Type B pancreatic cell (in vitro differentiated cells): ENCODE data around the gene TTLL7. TPM values are rescaled to one million over a fixed set of nuclear protein-coding genes. Genes with fewer than 3 reads are reported as not detected.

ENCODE experiments used
- DNase-seq: peaks from one replicate; pipeline ENCODE4 v3.0.0; 2021; ENCODE audit warnings: mixed read lengths; ENCODE audit not compliant: unreplicated experiment; ENCODE audit errors: extremely low spot score
- H3K27ac Mint-ChIP-seq: 2 replicates; pipeline ENCODE4 v1.8.0; 2021; ENCODE audit warnings: mild to moderate bottlenecking, mixed read lengths
- H3K27me3 Mint-ChIP-seq: 2 replicates; pipeline ENCODE4 v1.8.0; 2021; ENCODE audit warnings: mixed read lengths
- H3K36me3 Mint-ChIP-seq: 2 replicates; pipeline ENCODE4 v1.8.0; 2021; ENCODE audit warnings: mixed read lengths
- H3K4me1 Mint-ChIP-seq: one replicate; pipeline ENCODE4 v1.8.0; 2021; ENCODE audit warnings: mixed read lengths; ENCODE audit not compliant: unreplicated experiment
- H3K4me3 Mint-ChIP-seq: 2 replicates; pipeline ENCODE4 v1.8.0; 2021; ENCODE audit warnings: mild to moderate bottlenecking, mixed read lengths
- H3K9me3 Mint-ChIP-seq: 2 replicates; pipeline ENCODE4 v1.8.0; 2021; ENCODE audit warnings: mixed read lengths
- total RNA-seq: library from RNA; stranded (reverse); gene quantifications from 2 replicates; pipeline ENCODE4 v1.2.1, GENCODE V29; 2021; ENCODE audit warnings: low replicate concordance
- TF ChIP-seq, protein P1 (sequence below): fragments of 200-600 bp; sonication (generic); conservative IDR thresholded peaks from 2 replicates; pipeline ENCODE4 v1.5.0; 2021; ENCODE audit warnings: antibody characterized with exemption, mild to moderate bottlenecking

TTLL7 gene
- total RNA-seq, 1 donor from 2014 or later = 21.1 TPM

DNA sequence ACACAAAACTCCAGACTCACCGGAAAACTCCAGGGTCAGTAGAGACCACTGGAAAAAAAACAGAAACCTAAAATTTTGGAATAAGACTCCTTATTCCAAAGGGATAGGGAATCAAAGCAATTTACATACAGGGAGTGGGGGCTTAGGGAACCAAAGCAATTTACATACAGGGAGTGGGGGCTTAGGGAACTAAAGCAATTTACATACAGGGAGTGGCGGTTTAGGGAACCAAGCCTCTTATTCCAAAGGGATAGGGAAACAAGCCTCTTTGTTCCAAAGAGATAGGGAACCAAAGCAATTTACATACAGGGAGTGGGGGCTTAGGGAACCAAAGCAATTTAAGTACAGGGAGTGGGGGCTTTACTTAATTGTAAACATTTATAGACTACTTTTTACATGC, 28.4 kb upstream of the TTLL7 start:
- H3K27ac Mint-ChIP-seq = no peak overlapping the region
- H3K36me3 Mint-ChIP-seq = no peaks in the 10 kb centered on the region
- TF ChIP-seq, protein P1, sequence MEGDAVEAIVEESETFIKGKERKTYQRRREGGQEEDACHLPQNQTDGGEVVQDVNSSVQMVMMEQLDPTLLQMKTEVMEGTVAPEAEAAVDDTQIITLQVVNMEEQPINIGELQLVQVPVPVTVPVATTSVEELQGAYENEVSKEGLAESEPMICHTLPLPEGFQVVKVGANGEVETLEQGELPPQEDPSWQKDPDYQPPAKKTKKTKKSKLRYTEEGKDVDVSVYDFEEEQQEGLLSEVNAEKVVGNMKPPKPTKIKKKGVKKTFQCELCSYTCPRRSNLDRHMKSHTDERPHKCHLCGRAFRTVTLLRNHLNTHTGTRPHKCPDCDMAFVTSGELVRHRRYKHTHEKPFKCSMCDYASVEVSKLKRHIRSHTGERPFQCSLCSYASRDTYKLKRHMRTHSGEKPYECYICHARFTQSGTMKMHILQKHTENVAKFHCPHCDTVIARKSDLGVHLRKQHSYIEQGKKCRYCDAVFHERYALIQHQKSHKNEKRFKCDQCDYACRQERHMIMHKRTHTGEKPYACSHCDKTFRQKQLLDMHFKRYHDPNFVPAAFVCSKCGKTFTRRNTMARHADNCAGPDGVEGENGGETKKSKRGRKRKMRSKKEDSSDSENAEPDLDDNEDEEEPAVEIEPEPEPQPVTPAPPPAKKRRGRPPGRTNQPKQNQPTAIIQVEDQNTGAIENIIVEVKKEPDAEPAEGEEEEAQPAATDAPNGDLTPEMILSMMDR = no peak
- peaks cover 5% of the 10 kb centered on the region for H3K9me3 Mint-ChIP-seq
- H3K27me3 Mint-ChIP-seq = no peaks in the 10 kb centered on the region
- no peaks in the 10 kb centered on the region for H3K4me1 Mint-ChIP-seq
- no peak overlapping the region for H3K4me3 Mint-ChIP-seq
- DNase-seq = no peak

DNA sequence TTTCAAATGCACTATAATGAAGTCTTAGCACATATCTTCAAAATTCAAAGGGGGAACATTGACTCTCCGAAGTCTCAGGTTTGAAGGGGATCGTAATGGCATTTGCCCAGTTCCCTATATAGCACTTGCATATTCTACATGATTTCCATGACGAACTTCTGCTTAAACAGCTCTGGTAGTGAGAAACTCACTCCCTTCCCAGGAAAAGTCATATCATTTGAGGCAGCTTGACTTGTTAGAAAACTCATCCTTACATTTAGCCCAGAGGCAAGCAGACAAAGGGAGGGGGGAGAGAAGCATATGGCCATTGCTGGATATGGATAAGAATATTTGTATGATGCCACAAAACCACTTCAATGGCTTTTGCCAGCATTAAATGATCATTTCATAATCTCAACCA, 27.0 kb upstream of the TTLL7 start:
- Mint-ChIP-seq H3K9me3 (peaks cover 5% of the 10 kb centered on the region), H3K27ac (no peak overlapping the region), H3K4me1 (no peaks in the 10 kb centered on the region), H3K27me3 (no peaks in the 10 kb centered on the region), H3K4me3 (no peak overlapping the region), H3K36me3 (no peaks in the 10 kb centered on the region)
- DNase-seq = no peak
- TF ChIP-seq, protein P1 = no peak

DNA sequence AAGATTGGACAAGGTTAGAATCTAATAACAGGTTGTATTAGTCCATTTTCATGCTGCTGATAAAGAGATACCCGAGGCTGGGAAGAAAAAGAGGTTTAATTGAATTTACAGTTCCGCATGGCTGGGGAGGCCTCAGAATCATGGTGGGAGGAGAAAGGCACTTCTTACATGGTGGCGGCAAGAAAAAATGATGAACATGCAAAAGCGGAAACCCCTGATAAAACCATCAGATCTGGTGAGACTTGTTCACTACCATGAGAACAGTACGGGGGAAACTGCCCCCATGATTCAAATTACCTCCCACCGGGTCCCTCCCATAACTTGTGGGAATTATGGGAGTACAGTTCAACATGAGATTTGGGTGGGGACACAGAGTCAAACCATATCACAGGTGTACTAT, 22.9 kb upstream of the TTLL7 start:
- Mint-ChIP-seq H3K27me3 (no peaks in the 10 kb centered on the region), H3K4me1 (peaks cover 3% of the 10 kb centered on the region)

DNA sequence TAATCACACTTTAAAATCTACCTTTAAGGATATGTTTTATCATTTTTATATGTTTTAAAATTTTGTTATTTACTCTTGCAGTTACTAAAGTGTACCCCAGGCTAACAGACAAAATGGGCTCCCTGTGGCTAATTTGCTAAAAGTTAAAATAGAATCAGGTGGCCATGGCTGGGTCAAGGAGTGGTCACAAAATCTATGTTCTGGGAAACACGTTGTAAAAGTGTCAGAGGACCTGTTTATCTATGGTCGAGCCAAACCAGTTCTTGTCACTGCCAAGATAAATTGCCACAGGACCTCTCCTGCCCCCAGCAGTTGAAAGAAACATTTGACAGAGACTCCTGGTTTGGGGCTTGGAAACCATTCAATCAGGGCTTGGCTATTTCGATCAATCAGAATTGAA, 21.2 kb upstream of the TTLL7 start:
- TF ChIP-seq, protein P1 = no peak
- H3K4me3 Mint-ChIP-seq = peak overlapping the region; percentile 35
- peaks cover 3% of the 10 kb centered on the region for H3K4me1 Mint-ChIP-seq
- H3K36me3 Mint-ChIP-seq = no peaks in the 10 kb centered on the region
- H3K9me3 Mint-ChIP-seq = no peaks in the 10 kb centered on the region
- no peaks in the 10 kb centered on the region for H3K27me3 Mint-ChIP-seq
- no peak for DNase-seq
- peak overlapping the region; percentile 54 for H3K27ac Mint-ChIP-seq

More for the DNA sequence above, 22.9 kb upstream of the TTLL7 start:
- Mint-ChIP-seq H3K9me3 (no peaks in the 10 kb centered on the region), H3K27ac (no peak overlapping the region), H3K36me3 (no peaks in the 10 kb centered on the region), H3K4me3 (no peak overlapping the region)
- TF ChIP-seq, protein P1 = no peak
- no peak for DNase-seq

DNA sequence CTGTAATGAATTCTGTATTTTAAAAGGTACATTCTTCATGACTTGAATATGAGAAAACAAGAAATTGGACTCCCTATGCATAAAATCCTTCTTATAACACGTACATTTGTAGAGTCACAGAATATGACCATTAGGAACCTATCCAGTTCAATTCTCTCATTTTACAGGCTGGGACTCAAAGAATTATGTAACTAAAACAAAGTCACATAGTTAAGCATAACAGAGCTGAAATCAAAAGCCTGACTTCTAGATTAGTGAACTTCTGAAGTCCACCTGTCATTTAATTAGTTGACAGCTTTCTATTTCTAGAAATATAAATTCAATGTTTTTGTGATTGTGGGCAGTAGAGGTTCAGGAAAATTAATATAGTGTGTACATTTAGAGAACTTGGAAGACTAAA, 20.3 kb upstream of the TTLL7 start:
- Mint-ChIP-seq H3K4me1 (peaks cover 3% of the 10 kb centered on the region), H3K4me3 (no peak overlapping the region), H3K27me3 (no peaks in the 10 kb centered on the region), H3K36me3 (no peaks in the 10 kb centered on the region), H3K27ac (peak overlapping the region; percentile 40), H3K9me3 (no peaks in the 10 kb centered on the region)
- no peak for DNase-seq
- TF ChIP-seq, protein P1 = no peak

DNA sequence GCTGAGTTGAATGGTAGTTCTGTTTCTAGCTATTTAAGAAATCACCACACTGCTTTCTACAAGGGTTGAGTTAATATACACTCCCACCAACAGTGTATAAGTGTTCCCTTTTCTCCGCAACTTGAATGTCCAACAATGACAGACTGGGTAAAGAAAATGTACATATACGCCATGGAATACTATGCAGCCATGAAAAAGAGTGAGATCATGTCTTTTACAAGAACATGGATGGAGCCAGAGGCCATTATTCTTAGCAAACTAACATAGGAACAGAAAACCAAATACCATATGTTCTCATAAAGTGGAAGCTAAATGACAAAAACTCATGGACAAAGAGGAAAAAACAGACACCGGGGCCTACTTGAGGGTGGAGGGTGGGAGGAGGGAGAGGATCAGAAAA, 14.8 kb upstream of the TTLL7 start:
- TF ChIP-seq, protein P1 = no peak
- no peaks in the 10 kb centered on the region for H3K9me3 Mint-ChIP-seq
- H3K27me3 Mint-ChIP-seq = no peaks in the 10 kb centered on the region
- H3K4me3 Mint-ChIP-seq = no peak overlapping the region
- DNase-seq = no peak
- no peaks in the 10 kb centered on the region for H3K4me1 Mint-ChIP-seq
- no peaks in the 10 kb centered on the region for H3K36me3 Mint-ChIP-seq
- no peak overlapping the region for H3K27ac Mint-ChIP-seq
